Measurements from ENCODE around the gene B3GALNT1.

- TF ChIP-seq CTCF (IDR thresholded peaks at IDR 0.05), result no peak
- no peak for TF ChIP-seq POLR2A (IDR thresholded peaks at IDR 0.05)
Observed at GRCh38 chr3:161082063-161082462, 23.1 kb downstream of the B3GALNT1 start.
